IMR-90 (cell line): ENCODE measurements around the gene SYNM. TPM values are rescaled to one million over a fixed set of nuclear protein-coding genes. Genes with fewer than 3 reads are reported as not detected.

ENCODE experiments used
- ATAC-seq: fragments of 200-7000 bp; cut with Tn5 transposase; 2 replicates; pipeline ENCODE4 v1.9.1; 2020; ENCODE audit warnings: low read depth, mild to moderate bottlenecking, moderate library complexity
- BruUV-seq: library from RNA; stranded (reverse); fragments of 400-500 nt; replicated peaks from 2 replicates; lab custom pipeline; 2021; lab: Mats Ljungman, UMichigan
- CTCF ChIA-PET: fragments of 300-600 bp; formaldehyde crosslinking; extraction: SDS; loops from one replicate; lab custom pipeline; 2021; ENCODE audit warnings: antibody characterized with exemption; lab: Yijun Ruan, JAX
- POLR2A ChIA-PET: fragments of 300-600 bp; sonication (Branson Sonifier 250); formaldehyde crosslinking; loops from one replicate; lab custom pipeline; 2022; ENCODE audit warnings: antibody characterized with exemption; ENCODE audit not compliant: unreplicated experiment; lab: Charles Lee
- DNase-seq: peaks from one replicate; pipeline ENCODE4 v3.0.0; 2013
- H2AFZ ChIP-seq: replicated peaks from 2 replicates; pipeline ENCODE3; 2013; ENCODE audit warnings: low read length, mild to moderate bottlenecking; ENCODE audit not compliant: poor library complexity
- H2AK5ac ChIP-seq: 2 replicates; pipeline ENCODE4 v1.6.1; 2013; ENCODE audit warnings: low read depth, low read length, inconsistent platforms
- H2AK9ac ChIP-seq: replicated peaks from 2 replicates; pipeline ENCODE3; 2013; ENCODE audit warnings: mild to moderate bottlenecking, low read depth, low read length, moderate library complexity; ENCODE audit not compliant: poor library complexity
- H2BK120ac ChIP-seq: 2 replicates; pipeline ENCODE4 v1.6.1; 2013; ENCODE audit warnings: low read depth, low read length, inconsistent platforms
- H2BK15ac ChIP-seq: 3 replicates; pipeline ENCODE4 v1.6.1; 2013; ENCODE audit warnings: low read depth, low read length, inconsistent platforms
- H2BK20ac ChIP-seq: 2 replicates; pipeline ENCODE4 v1.6.1; 2013; ENCODE audit warnings: low read depth, mild to moderate bottlenecking, inconsistent platforms, low read length, moderate library complexity
- H2BK5ac ChIP-seq: 2 replicates; pipeline ENCODE4 v1.6.1; 2013; ENCODE audit warnings: mild to moderate bottlenecking, low read depth, low read length, inconsistent platforms; ENCODE audit not compliant: poor library complexity, severe bottlenecking
- H3K14ac ChIP-seq: replicated peaks from 2 replicates; pipeline ENCODE4 v1.6.1; 2013; ENCODE audit warnings: low read depth, low read length, inconsistent platforms
- H3K18ac ChIP-seq: 2 replicates; pipeline ENCODE4 v1.6.1; 2013; ENCODE audit warnings: low read depth, low read length, control low read depth
- H3K23ac ChIP-seq: 2 replicates; pipeline ENCODE4 v1.6.1; 2013; ENCODE audit warnings: low read depth, low read length, inconsistent platforms
- H3K27ac ChIP-seq: 2 replicates; pipeline ENCODE4 v1.5.1; 2013; ENCODE audit warnings: mild to moderate bottlenecking, control low read depth, low read length; ENCODE audit not compliant: insufficient read depth
- H3K27me3 ChIP-seq: 2 replicates; pipeline ENCODE4 v1.6.1; 2013; ENCODE audit warnings: low read length; ENCODE audit not compliant: control insufficient read depth, insufficient read depth
- H3K36me3 ChIP-seq: 2 replicates; pipeline ENCODE4 v1.6.1; 2013; ENCODE audit warnings: low read length, mixed read lengths; ENCODE audit not compliant: control insufficient read depth, insufficient read depth
- H3K4ac ChIP-seq: 2 replicates; pipeline ENCODE4 v1.6.1; 2013; ENCODE audit warnings: low read depth, low read length, inconsistent platforms
- H3K4me1 ChIP-seq: 2 replicates; pipeline ENCODE4 v1.6.1; 2013; ENCODE audit warnings: low read length, mixed read lengths; ENCODE audit not compliant: control insufficient read depth, insufficient read depth
- H3K4me2 ChIP-seq: 2 replicates; pipeline ENCODE4 v1.6.1; 2013; ENCODE audit warnings: low read depth, mild to moderate bottlenecking, control low read depth, low read length, moderate library complexity
- H3K4me3 ChIP-seq: 2 replicates; pipeline ENCODE4 v1.5.1; 2013; ENCODE audit warnings: low read depth, mild to moderate bottlenecking, control low read depth, low read length, moderate library complexity; ENCODE audit not compliant: insufficient read depth
- H3K56ac ChIP-seq: 2 replicates; pipeline ENCODE4 v1.6.1; 2013; ENCODE audit warnings: low read length, inconsistent platforms; ENCODE audit not compliant: insufficient read depth; ENCODE audit errors: extremely low read depth
- H3K79me1 ChIP-seq, 2 experiments: 2 replicates each; pipeline ENCODE4 v1.6.1; 2013; ENCODE audit warnings: low read length in 2 of 2, inconsistent platforms in 1 of 2, low read depth in 1 of 2
- H3K9ac ChIP-seq: 2 replicates; pipeline ENCODE4 v1.6.1; 2013; ENCODE audit warnings: low read depth, low read length, control low read depth
- H3K9me1 ChIP-seq: 2 replicates; pipeline ENCODE4 v1.6.1; 2013; ENCODE audit warnings: low read length, inconsistent platforms; ENCODE audit not compliant: insufficient read depth
- H3K9me3 ChIP-seq: 2 replicates; pipeline ENCODE4 v1.6.1; 2013; ENCODE audit warnings: low read length; ENCODE audit not compliant: control insufficient read depth, insufficient read depth
- H4K20me1 ChIP-seq: 2 replicates; pipeline ENCODE4 v1.6.1; 2013; ENCODE audit warnings: low read length, inconsistent platforms; ENCODE audit not compliant: insufficient read depth
- H4K5ac ChIP-seq: 2 replicates; pipeline ENCODE4 v1.6.1; 2013; ENCODE audit warnings: mild to moderate bottlenecking, low read depth, low read length, control low read depth
- H4K8ac ChIP-seq, 2 experiments: 2 replicates each; pipeline ENCODE4 v1.6.1; 2013; ENCODE audit warnings: low read depth in 2 of 2, low read length in 2 of 2, control low read depth in 1 of 2, inconsistent platforms in 1 of 2
- H4K91ac ChIP-seq: 2 replicates; pipeline ENCODE4 v1.6.1; 2013; ENCODE audit warnings: low read depth, low read length, inconsistent platforms; ENCODE audit not compliant: insufficient read depth
- CEBPB ChIP-seq: IDR thresholded peaks from 2 replicates; pipeline ENCODE4 v1.6.1; 2012; ENCODE audit warnings: low read depth, low read length, improper control_type of control experiment
- CHD1 ChIP-seq: IDR thresholded peaks from 2 replicates; pipeline ENCODE4 v1.6.1; 2012; ENCODE audit warnings: low read depth, low read length, improper control_type of control experiment
- FOS ChIP-seq: fragments of 150-350 bp; IDR thresholded peaks from 2 replicates; pipeline ENCODE4 v1.6.1; 2016; ENCODE audit warnings: low read depth, low read length
- MAFK ChIP-seq: IDR thresholded peaks from 2 replicates; pipeline ENCODE4 v1.6.1; 2012; ENCODE audit warnings: low read depth, low read length, improper control_type of control experiment
- MAZ ChIP-seq: IDR thresholded peaks from 2 replicates; pipeline ENCODE4 v1.6.1; 2012; ENCODE audit warnings: low read depth, mild to moderate bottlenecking, low read length, improper control_type of control experiment, moderate library complexity, borderline replicate concordance
- POLR2A ChIP-seq: IDR thresholded peaks from 2 replicates; pipeline ENCODE4 v1.6.1; 2012; ENCODE audit warnings: mild to moderate bottlenecking, low read depth, low read length
- RAD21 ChIP-seq: IDR thresholded peaks from 2 replicates; pipeline ENCODE4 v1.6.1; 2012; ENCODE audit warnings: low read length, improper control_type of control experiment
- RCOR1 ChIP-seq: IDR thresholded peaks from 2 replicates; pipeline ENCODE4 v1.6.1; 2012; ENCODE audit warnings: mild to moderate bottlenecking, low read length, improper control_type of control experiment; ENCODE audit not compliant: insufficient replicate concordance
- SMC3 ChIP-seq: fragments of 150-350 bp; IDR thresholded peaks from 2 replicates; pipeline ENCODE4 v1.6.1; 2016; ENCODE audit warnings: low read depth, mild to moderate bottlenecking, antibody characterized with exemption, low read length, moderate library complexity
- WGBS, 2 experiments: methylation state at CpG; one replicate each; pipeline versions ENCODE4 v1.1.5 to v1.1.7; 2013; ENCODE audit warnings: missing lambda C conversion rate in 2 of 2; ENCODE audit not compliant: insufficient read length in 1 of 2; ENCODE audit errors: extremely low coverage in 2 of 2; 5-methylcytosine and 5-hydroxymethylcytosine counted together
- dilution Hi-C: fragments of 300-500 bp; cut with HindIII; formaldehyde crosslinking; loops from one replicate; pipeline ENCODE4 v1.14.3; 2018; ENCODE audit warnings: low sequenced_read_pairs; ENCODE audit not compliant: unreplicated experiment
- in situ Hi-C: fragments of 300-500 bp; cut with MboI; formaldehyde crosslinking; loops from 3 replicates; pipeline ENCODE4 v1.14.3; 2019; ENCODE audit warnings: low sequenced_read_pairs, inconsistent platforms, mixed read lengths
- intact Hi-C: fragments of 100-400 bp; cut with micrococcal nuclease; formaldehyde crosslinking; loops from 2 replicates; pipeline ENCODE4 v1.10.0; 2022
- polyA plus RNA-seq, 3 experiments: library from polyadenylated mRNA; depleted of rRNA; stranded (reverse); fragments of >200 nt; gene quantifications; 2 replicates each; pipeline ENCODE4 v1.2.3, GENCODE V29; 2012; ENCODE audit warnings: low replicate concordance in 1 of 3
- total RNA-seq: library from RNA; depleted of rRNA; stranded (reverse); fragments of >200 nt; gene quantifications from 2 replicates; pipeline ENCODE4 v1.2.3, GENCODE V29; 2012
- TF ChIP-seq, protein P1 (sequence below): fragments of 150-350 bp; IDR thresholded peaks from 2 replicates; pipeline ENCODE4 v1.6.1; 2017; ENCODE audit warnings: mild to moderate bottlenecking, antibody characterized with exemption, low read length, low read depth
- TF ChIP-seq, protein P2 (sequence below): conservative IDR thresholded peaks from 2 replicates; pipeline ENCODE4 v1.5.1; 2012; ENCODE audit warnings: mild to moderate bottlenecking, low read depth, low read length, improper control_type of control experiment

The SYNM gene
- total and polyA plus RNA-seq, 2 of the 4 experiments (the other 2 are of a cell fraction): 2.1 to 3.4 TPM

DNA sequence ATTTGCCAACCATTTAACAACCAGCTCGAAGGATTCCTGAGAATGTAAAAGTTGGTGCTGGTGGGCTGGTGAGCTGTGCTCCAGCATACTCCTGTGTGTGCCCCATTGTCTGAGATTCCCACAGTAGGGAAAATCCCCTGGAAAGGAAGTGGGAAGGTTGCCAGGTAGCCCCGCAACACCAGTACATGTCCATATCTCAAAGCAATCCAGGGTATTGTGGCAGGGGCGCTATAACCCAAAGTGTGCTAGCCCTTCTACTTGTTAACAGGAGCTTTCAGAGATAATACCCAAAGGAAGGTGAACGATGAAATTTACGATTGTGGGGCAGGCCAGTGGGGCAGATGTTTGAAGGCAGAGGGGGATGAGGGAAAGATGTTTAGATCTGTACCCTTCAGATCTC is 42.7 kb upstream of the SYNM start:
- no peak overlapping the region for H2BK5ac ChIP-seq
- ATAC-seq: no peak
- H3K4me2 ChIP-seq: no peak overlapping the region
- no peak overlapping the region for H3K4ac ChIP-seq
- H2BK20ac ChIP-seq: no peak overlapping the region
- no peak overlapping the region for H3K14ac ChIP-seq
- H3K27ac ChIP-seq: no peak overlapping the region
- in situ Hi-C loops (no loop called here), dilution Hi-C loops (loop anchor here (25.0 kb wide), 1 partner anchor 125 kb away; no protein-coding TSS in a partner anchor), intact Hi-C loops (no loop called here)
- H2AK5ac ChIP-seq: no peak overlapping the region
- peaks cover 3% of the 10 kb centered on the region for H3K4me1 ChIP-seq
- no peak overlapping the region for H3K4me3 ChIP-seq
- no peak overlapping the region for H4K8ac ChIP-seq
- H3K9me1 ChIP-seq: peaks cover 5% of the 10 kb centered on the region; the same call in 1 of the 2 replicates
- ChIA-PET POLR2A (interaction anchor here (0.6 kb wide), 1 partner anchor 188 kb away, joined by 3 read pairs; no protein-coding TSS in a partner anchor), CTCF (interaction anchor here (2.2 kb wide), 1 partner anchor 14 kb away, joined by 6 read pairs; no protein-coding TSS in a partner anchor)
- no peak overlapping the region for H2BK15ac ChIP-seq
- no CpG with 5 or more reads among the region's 5 CpGs for WGBS, 2 experiments
- peaks cover 4 to 5% of the 10 kb centered on the region in 2 experiments; a peak in 2 of 4 replicates for H3K79me1 ChIP-seq
- no peak overlapping the region; the same call in 1 of the 2 replicates for H3K23ac ChIP-seq
- no peak for DNase-seq
- H3K27me3 ChIP-seq: peaks cover 2% of the 10 kb centered on the region
- no peaks in the 10 kb centered on the region for H3K9me3 ChIP-seq
- H3K36me3 ChIP-seq: no peaks in the 10 kb centered on the region
- BruUV-seq: no TSS peak
- H4K91ac ChIP-seq: no peak overlapping the region
- no peaks in the 10 kb centered on the region for H4K20me1 ChIP-seq
- no peak overlapping the region for H3K9ac ChIP-seq
- no peak overlapping the region for H2AK9ac ChIP-seq
- no peak overlapping the region for H2BK120ac ChIP-seq
- no peak overlapping the region for H3K18ac ChIP-seq
- H4K5ac ChIP-seq: no peak overlapping the region
- H3K56ac ChIP-seq: no peak overlapping the region
- no peak overlapping the region for H2AFZ ChIP-seq
- no peak for TF ChIP-seq RAD21
- no peak for TF ChIP-seq RCOR1
- TF ChIP-seq, protein P1, sequence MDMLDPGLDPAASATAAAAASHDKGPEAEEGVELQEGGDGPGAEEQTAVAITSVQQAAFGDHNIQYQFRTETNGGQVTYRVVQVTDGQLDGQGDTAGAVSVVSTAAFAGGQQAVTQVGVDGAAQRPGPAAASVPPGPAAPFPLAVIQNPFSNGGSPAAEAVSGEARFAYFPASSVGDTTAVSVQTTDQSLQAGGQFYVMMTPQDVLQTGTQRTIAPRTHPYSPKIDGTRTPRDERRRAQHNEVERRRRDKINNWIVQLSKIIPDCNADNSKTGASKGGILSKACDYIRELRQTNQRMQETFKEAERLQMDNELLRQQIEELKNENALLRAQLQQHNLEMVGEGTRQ: no peak
- no peak for TF ChIP-seq POLR2A
- TF ChIP-seq MAZ: no peak
- no peak for TF ChIP-seq CEBPB
- no peak for TF ChIP-seq CHD1
- TF ChIP-seq FOS: no peak
- TF ChIP-seq, protein P2, sequence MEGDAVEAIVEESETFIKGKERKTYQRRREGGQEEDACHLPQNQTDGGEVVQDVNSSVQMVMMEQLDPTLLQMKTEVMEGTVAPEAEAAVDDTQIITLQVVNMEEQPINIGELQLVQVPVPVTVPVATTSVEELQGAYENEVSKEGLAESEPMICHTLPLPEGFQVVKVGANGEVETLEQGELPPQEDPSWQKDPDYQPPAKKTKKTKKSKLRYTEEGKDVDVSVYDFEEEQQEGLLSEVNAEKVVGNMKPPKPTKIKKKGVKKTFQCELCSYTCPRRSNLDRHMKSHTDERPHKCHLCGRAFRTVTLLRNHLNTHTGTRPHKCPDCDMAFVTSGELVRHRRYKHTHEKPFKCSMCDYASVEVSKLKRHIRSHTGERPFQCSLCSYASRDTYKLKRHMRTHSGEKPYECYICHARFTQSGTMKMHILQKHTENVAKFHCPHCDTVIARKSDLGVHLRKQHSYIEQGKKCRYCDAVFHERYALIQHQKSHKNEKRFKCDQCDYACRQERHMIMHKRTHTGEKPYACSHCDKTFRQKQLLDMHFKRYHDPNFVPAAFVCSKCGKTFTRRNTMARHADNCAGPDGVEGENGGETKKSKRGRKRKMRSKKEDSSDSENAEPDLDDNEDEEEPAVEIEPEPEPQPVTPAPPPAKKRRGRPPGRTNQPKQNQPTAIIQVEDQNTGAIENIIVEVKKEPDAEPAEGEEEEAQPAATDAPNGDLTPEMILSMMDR: no peak
- no peak for TF ChIP-seq MAFK
- no peak for TF ChIP-seq SMC3
